SJSA1 (cell line): ENCODE measurements around the gene JAK1. TPM values are rescaled to one million over a fixed set of nuclear protein-coding genes. Genes with fewer than 3 reads are reported as not detected.

Experiments used
- DNase-seq, 2 experiments: peaks; one replicate each; pipeline ENCODE4 v3.0.0-alpha.2; 2015 to 2020; ENCODE audit warnings: low spot score in 2 of 2, low read depth in 1 of 2
- H3K27ac ChIP-seq: fragments of 250-450 bp; sonication (Bioruptor Pico); 2 replicates; pipeline ENCODE4 v1.5.1; 2020; ENCODE audit warnings: mild to moderate bottlenecking, moderate library complexity
- H3K27me3 ChIP-seq: fragments of 250-450 bp; sonication (Bioruptor Pico); replicated peaks from 2 replicates; pipeline ENCODE4 v1.5.1; 2020; ENCODE audit warnings: mild to moderate bottlenecking, moderate library complexity
- H3K36me3 ChIP-seq: fragments of 250-450 bp; sonication (Bioruptor Pico); 2 replicates; pipeline ENCODE4 v1.5.1; 2020; ENCODE audit warnings: mild to moderate bottlenecking
- H3K4me1 ChIP-seq: fragments of 250-450 bp; sonication (Bioruptor Pico); replicated peaks from 2 replicates; pipeline ENCODE4 v1.6.1; 2021; ENCODE audit warnings: mild to moderate bottlenecking
- H3K4me3 ChIP-seq: fragments of 250-450 bp; sonication (Bioruptor Pico); 2 replicates; pipeline ENCODE4 v1.5.1; 2020; ENCODE audit warnings: mild to moderate bottlenecking
- H3K9me3 ChIP-seq: fragments of 250-450 bp; sonication (Bioruptor Pico); replicated peaks from 2 replicates; pipeline ENCODE4 v1.5.1; 2020; ENCODE audit warnings: mild to moderate bottlenecking
- total RNA-seq: library from RNA; depleted of rRNA; stranded (reverse); fragments of >200 nt; shearing (Covaris generic); gene quantifications from 2 replicates; pipeline ENCODE4 v1.2.3, GENCODE V29; 2014

The JAK1 gene
- total RNA-seq, 1 experiment from 2014 or later: 99.7 TPM

DNA sequence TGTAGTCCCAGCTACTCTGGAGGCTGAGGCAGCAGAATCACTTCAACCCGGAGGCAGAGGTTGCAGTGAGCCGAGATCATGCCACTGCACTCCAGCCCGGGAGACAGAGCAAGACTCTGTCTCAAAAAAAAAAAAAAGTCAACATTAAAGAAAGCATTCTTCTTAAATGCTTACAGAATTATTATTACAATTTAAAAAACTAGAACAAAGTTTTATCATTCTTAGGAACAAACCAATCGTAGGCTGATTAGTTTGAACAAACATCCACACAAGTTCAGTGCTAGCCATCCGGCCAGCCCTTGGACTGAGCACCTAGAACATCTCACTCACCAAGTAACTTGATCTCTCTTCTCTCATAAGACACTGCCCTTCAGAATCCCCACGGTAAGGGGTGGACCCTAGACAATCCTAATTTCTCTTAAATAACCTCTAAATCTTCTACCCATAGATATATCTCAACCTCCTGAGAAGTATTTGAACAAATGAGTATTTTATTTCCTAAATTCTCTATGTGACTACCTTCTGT lies 16.0 kb downstream of the JAK1 start:
- Histone ChIP-seq H3K9me3 (no peaks in the 10 kb centered on the region), H3K27ac (no peak overlapping the region), H3K4me3 (no peak overlapping the region), H3K4me1 (no peaks in the 10 kb centered on the region; the same call in 1 of the 2 replicates), H3K36me3 (no peaks in the 10 kb centered on the region), H3K27me3 (no peaks in the 10 kb centered on the region)
- no peak for DNase-seq

DNA sequence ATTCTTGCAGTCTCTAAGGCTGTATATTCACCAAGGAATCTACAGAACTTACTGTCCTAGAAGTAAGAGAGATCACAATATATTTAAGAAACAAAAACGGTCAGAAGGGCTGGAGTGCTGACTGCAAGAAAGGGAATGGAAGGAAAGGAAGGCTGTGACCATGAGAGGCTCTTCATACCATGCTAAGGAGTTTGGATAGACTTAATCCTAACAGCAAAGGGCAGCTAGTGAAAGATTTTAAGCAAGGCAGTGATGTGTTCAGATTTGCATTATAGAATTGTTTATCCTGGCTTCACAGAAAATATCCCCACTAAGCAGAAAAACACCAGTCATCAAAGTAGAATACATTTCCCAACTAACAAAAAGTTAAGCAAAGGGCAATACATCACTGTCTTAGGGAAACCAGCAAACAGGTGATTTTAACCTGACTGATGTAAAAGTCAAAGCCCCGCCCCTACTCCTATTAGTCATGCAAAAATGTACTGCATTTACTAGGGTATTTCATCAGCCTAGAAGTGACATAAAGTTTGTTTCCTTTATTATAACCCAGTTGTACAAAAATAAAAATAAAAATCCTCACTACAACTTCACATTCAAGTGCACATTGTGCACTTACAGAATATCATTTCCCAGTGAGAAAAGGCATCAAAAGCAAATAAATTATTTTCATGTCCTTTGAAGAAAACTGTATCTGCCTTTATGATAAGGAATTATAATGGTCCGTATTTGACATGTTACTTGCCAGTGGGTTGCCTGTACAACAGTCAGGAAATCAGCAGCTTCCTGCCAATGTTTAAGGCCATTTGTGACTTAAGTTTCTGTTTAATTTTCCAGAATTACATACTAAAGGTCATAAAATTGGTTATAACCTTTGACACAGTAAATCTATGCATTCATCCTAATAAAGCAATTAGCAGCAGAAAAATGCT lies 17.2 kb downstream of the JAK1 start:
- DNase-seq: no peak
- no peak overlapping the region for H3K4me3 ChIP-seq
- no peaks in the 10 kb centered on the region for H3K27me3 ChIP-seq
- no peaks in the 10 kb centered on the region for H3K9me3 ChIP-seq
- no peaks in the 10 kb centered on the region; the same call in 1 of the 2 replicates for H3K4me1 ChIP-seq
- H3K36me3 ChIP-seq: no peaks in the 10 kb centered on the region
- H3K27ac ChIP-seq: 0 out of 2 replicates have a peak overlapping the region, but pooled peaks have one; percentile 14

- Histone ChIP-seq H3K4me1 (no peaks in the 10 kb centered on the region; the same call in 1 of the 2 replicates), H3K27ac (no peak overlapping the region), H3K36me3 (no peaks in the 10 kb centered on the region), H3K27me3 (no peaks in the 10 kb centered on the region), H3K4me3 (no peak overlapping the region), H3K9me3 (no peaks in the 10 kb centered on the region)
- DNase-seq: no peak
These were observed 18.1 kb downstream of the JAK1 start for GRCh38 chr1:64948216-64948615.

GRCh38 chr1:64946916-64947315 lies 19.4 kb downstream of the JAK1 start:
- H3K4me1 ChIP-seq: no peaks in the 10 kb centered on the region; the same call in 1 of the 2 replicates
- H3K27ac ChIP-seq: no peak overlapping the region
- no peak for DNase-seq
- H3K36me3 ChIP-seq: no peaks in the 10 kb centered on the region
- H3K27me3 ChIP-seq: no peaks in the 10 kb centered on the region
- H3K9me3 ChIP-seq: no peaks in the 10 kb centered on the region
- no peak overlapping the region for H3K4me3 ChIP-seq

GRCh38 chr1:64944913-64945312 lies 21.4 kb downstream of the JAK1 start:
- H3K9me3 ChIP-seq: no peaks in the 10 kb centered on the region
- H3K27me3 ChIP-seq: no peaks in the 10 kb centered on the region
- no peak for DNase-seq

DNA sequence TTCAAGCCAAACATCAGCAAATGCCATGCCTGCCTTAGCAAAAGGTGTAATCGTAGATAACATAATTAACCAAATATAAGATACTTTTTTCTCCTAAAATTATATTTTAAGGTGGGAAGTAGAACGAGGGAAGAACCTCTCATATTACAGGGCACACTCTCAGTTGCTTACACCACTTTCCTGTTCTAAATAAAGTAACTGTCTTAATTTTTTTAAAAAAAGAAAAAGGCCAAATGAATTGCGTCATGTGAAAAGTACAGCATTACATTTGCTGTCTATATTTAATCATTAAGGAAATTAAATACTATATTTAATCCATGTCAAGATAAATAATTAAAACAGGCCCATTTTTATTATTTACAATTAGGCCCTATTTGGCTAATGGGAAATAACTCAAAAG lies 23.7 kb downstream of the JAK1 start:
- no peaks in the 10 kb centered on the region for H3K9me3 ChIP-seq
- no peaks in the 10 kb centered on the region for H3K4me1 ChIP-seq
- no peak for DNase-seq
- H3K27me3 ChIP-seq: no peaks in the 10 kb centered on the region
- H3K27ac ChIP-seq: no peak overlapping the region
- no peak overlapping the region for H3K4me3 ChIP-seq
- no peaks in the 10 kb centered on the region for H3K36me3 ChIP-seq

More at GRCh38 chr1:64944913-64945312, 21.4 kb downstream of the JAK1 start:
- no peaks in the 10 kb centered on the region; the same call in 1 of the 2 replicates for H3K4me1 ChIP-seq
- no peaks in the 10 kb centered on the region for H3K36me3 ChIP-seq
- H3K27ac ChIP-seq: no peak overlapping the region
- H3K4me3 ChIP-seq: no peak overlapping the region

- no peak overlapping the region for H3K27ac ChIP-seq
- DNase-seq: no peak
- H3K4me3 ChIP-seq: no peak overlapping the region
- no peaks in the 10 kb centered on the region for H3K36me3 ChIP-seq
- H3K4me1 ChIP-seq: no peaks in the 10 kb centered on the region
- H3K9me3 ChIP-seq: no peaks in the 10 kb centered on the region
- H3K27me3 ChIP-seq: no peaks in the 10 kb centered on the region
These were observed 24.2 kb downstream of the JAK1 start for GRCh38 chr1:64942118-64942517.

- DNase-seq: no peak
- Histone ChIP-seq H3K4me1 (no peaks in the 10 kb centered on the region), H3K27ac (no peak overlapping the region), H3K9me3 (no peaks in the 10 kb centered on the region), H3K27me3 (no peaks in the 10 kb centered on the region), H3K36me3 (no peaks in the 10 kb centered on the region), H3K4me3 (no peak overlapping the region)
These were observed 24.8 kb downstream of the JAK1 start for GRCh38 chr1:64941461-64942117.

- Histone ChIP-seq H3K27ac (no peak overlapping the region), H3K9me3 (no peaks in the 10 kb centered on the region), H3K4me3 (no peak overlapping the region), H3K27me3 (no peaks in the 10 kb centered on the region), H3K36me3 (no peaks in the 10 kb centered on the region), H3K4me1 (peaks cover under 1% of the 10 kb centered on the region)
- DNase-seq: no peak
These were observed 26.3 kb downstream of the JAK1 start for GRCh38 chr1:64940025-64940424.

DNA sequence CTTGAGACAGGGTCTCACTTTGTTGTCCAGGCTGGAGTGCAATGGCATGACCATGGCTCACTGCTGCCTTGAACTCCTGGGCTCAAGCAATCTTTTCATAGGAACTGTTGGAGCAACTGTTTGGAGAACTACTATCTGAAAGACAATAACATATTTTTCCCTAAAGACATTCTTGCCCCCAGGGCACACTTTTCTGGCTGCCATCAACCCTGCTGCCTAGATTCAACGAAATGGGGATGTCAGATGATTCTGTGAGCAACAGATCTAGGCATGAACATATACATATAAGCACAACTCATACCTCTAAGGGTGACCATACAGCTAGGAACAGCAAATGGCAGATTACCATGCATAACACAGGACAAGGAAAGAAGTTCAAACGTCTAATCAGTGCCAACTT lies 27.4 kb downstream of the JAK1 start:
- H3K9me3 ChIP-seq: no peaks in the 10 kb centered on the region
- H3K27me3 ChIP-seq: no peaks in the 10 kb centered on the region
- H3K4me3 ChIP-seq: no peak overlapping the region
- H3K27ac ChIP-seq: no peak overlapping the region
- H3K4me1 ChIP-seq: peaks cover 11% of the 10 kb centered on the region
- DNase-seq: no peak
- no peaks in the 10 kb centered on the region for H3K36me3 ChIP-seq

DNA sequence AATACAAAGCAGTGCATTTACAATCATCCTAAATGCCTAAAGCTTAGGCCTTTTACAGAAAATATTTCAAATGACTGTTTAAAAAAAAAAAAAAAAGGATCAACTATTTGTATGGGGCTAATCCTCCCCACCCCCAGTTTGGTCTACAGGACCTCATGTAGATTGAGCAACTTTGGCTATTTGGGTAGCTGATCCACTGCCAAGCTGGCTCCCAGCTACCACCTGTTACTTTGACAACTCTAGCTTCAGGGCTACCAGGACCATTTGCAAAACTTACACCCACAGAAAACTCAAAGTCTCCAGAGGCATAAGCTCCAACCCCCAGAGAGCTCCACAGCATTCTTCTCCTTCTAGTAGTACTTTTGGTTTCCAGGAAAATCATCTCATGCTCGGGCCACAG lies 29.4 kb downstream of the JAK1 start:
- no peak for DNase-seq
- Histone ChIP-seq H3K27ac (no peak overlapping the region), H3K27me3 (no peaks in the 10 kb centered on the region), H3K9me3 (no peaks in the 10 kb centered on the region), H3K36me3 (no peaks in the 10 kb centered on the region), H3K4me1 (peaks cover 26% of the 10 kb centered on the region), H3K4me3 (no peak overlapping the region)

DNA sequence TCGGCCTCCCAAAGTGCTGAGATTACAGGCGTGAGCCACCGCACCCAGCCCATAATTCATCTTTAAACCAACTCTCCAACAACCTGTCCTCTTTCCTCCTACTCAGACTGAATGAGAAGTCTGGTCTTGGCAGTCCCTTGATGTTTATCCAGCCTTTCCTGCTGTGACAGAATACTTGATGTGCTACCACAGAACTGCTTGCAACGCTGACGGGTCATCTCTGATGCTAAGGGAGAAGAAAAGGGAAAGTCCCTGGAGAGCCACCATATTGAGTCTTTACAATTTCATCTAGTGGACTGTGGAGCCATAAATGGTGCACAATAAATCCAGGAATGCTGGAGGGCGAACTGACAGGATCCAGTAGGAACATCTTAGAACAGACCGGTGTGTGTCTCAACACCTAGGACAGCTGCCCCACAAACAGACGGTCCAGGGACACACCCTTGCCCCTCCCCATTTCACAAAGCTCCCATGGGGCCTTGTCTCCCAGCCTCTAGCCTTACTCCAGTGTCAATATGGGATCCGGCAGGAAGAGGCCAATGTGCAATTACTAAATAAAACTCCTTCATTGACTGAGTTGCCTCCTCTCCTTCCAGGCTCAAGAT lies 30.7 kb downstream of the JAK1 start:
- Histone ChIP-seq H3K27ac (no peak overlapping the region), H3K36me3 (no peaks in the 10 kb centered on the region)
- DNase-seq: no peak

DNA sequence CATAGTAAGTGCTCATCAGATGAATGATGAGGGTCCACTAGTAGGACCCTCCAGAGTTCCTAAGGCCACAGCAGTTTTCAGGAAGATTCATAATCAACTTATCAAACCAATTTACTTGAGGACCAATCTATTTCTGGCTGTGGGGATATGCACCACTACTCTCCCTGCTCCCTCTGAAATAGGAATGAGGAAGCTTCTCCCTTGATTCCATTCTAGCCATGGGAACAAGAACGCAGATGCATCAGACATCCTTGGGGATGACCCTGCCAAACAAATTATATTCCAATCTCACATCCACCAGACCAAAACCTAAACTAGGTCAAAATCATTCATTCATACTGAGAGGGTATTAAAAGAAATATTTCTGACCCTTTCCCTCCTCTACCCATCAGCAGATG lies 31.5 kb downstream of the JAK1 start:
- Histone ChIP-seq H3K9me3 (no peaks in the 10 kb centered on the region), H3K4me1 (peaks cover 26% of the 10 kb centered on the region), H3K27me3 (no peaks in the 10 kb centered on the region), H3K4me3 (no peak overlapping the region), H3K36me3 (no peaks in the 10 kb centered on the region), H3K27ac (peak overlapping the region; percentile 66)
- DNase-seq: no peak

More for the DNA sequence above, 30.7 kb downstream of the JAK1 start:
- H3K4me1 ChIP-seq: peaks cover 26% of the 10 kb centered on the region
- H3K9me3 ChIP-seq: no peaks in the 10 kb centered on the region
- no peak overlapping the region for H3K4me3 ChIP-seq
- no peaks in the 10 kb centered on the region for H3K27me3 ChIP-seq
